PC-9 (cell line): ENCODE data around the gene RFXANK.

Experiments
- EZH2 ChIP-seq: fragments of 200-600 bp; sonication (generic); IDR thresholded peaks from 2 replicates; pipeline ENCODE4 v1.8.0; 2017; ENCODE audit warnings: antibody characterized with exemption, low read depth
- TF ChIP-seq, protein P1 (sequence below): fragments of 200-600 bp; sonication (generic); conservative IDR thresholded peaks from 2 replicates; pipeline ENCODE4 v1.6.1; 2017; ENCODE audit warnings: mixed run types, antibody characterized with exemption, mild to moderate bottlenecking, moderate library complexity

DNA sequence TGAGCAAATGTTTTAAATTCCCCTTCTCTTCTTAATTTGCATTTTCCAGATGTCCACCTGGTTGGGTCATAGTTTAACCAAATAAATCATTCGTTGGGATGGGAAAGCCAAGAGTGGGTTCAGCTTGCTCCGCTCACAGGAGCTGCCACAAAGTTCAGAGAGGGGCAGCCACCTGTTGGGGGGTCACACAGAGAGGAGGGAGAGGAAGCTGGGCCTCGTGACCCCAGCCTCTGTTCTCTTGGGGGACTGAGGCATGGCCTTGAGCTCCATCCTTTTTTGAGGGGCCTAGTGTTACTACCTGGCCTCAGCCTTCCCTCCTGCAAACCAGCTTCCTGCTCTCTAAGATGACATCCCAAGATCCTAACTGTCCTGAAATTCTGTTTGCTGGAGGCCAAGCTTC, 24.4 kb upstream of the RFXANK start:
- TF ChIP-seq, protein P1, sequence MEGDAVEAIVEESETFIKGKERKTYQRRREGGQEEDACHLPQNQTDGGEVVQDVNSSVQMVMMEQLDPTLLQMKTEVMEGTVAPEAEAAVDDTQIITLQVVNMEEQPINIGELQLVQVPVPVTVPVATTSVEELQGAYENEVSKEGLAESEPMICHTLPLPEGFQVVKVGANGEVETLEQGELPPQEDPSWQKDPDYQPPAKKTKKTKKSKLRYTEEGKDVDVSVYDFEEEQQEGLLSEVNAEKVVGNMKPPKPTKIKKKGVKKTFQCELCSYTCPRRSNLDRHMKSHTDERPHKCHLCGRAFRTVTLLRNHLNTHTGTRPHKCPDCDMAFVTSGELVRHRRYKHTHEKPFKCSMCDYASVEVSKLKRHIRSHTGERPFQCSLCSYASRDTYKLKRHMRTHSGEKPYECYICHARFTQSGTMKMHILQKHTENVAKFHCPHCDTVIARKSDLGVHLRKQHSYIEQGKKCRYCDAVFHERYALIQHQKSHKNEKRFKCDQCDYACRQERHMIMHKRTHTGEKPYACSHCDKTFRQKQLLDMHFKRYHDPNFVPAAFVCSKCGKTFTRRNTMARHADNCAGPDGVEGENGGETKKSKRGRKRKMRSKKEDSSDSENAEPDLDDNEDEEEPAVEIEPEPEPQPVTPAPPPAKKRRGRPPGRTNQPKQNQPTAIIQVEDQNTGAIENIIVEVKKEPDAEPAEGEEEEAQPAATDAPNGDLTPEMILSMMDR, result no peak
- TF ChIP-seq EZH2, result no peak
